ENCODE data around the gene KRTAP10-2.

- TF ChIP-seq CTCF (IDR thresholded peaks at IDR 0.05) (no peak), POLR2A (IDR thresholded peaks at IDR 0.05) (no peak)
Observed at GRCh38 chr21:44514218-44514520, 37.1 kb downstream of the KRTAP10-2 start.

Data from heart left ventricle (tissue), 13 donors.